GM19238 (cell line): ENCODE data around the gene HOXD10.

ENCODE experiments used
- DNase-seq: peaks from one replicate; pipeline ENCODE4 v3.0.0; 2011; ENCODE audit warnings: low spot score; ENCODE audit not compliant: insufficient read length

The HOXD10 gene

GRCh38 chr2:176150584-176151441, 34.2 kb downstream of the HOXD10 start:
- no peak for DNase-seq

GRCh38 chr2:176151442-176152287, 35.1 kb downstream of the HOXD10 start, which contains the start of gene HOXD4:
HOXD4 (plus strand) TSS chr2:176151550; CDS start chr2:176151634, 84 bp downstream.
- no peak for DNase-seq

- no peak for DNase-seq
These were observed 36.0 kb downstream of the HOXD10 start for GRCh38 chr2:176152350-176153181.

- DNase-seq: no peak
These were observed 38.1 kb downstream of the HOXD10 start for GRCh38 chr2:176154576-176155252.

GRCh38 chr2:176155356-176156044, 38.9 kb downstream of the HOXD10 start:
- no peak for DNase-seq

- no peak for DNase-seq
These were observed 39.8 kb downstream of the HOXD10 start for GRCh38 chr2:176156301-176156806.

GRCh38 chr2:176156807-176157498, 40.4 kb downstream of the HOXD10 start, which contains the start of gene HOXD3:
HOXD3 (plus strand) TSS chr2:176157307; CDS start chr2:176169115, 11,808 bp downstream.
- DNase-seq: no peak

GRCh38 chr2:176157499-176158185, 41.1 kb downstream of the HOXD10 start:
- DNase-seq: no peak

- no peak for DNase-seq
These were observed 41.6 kb downstream of the HOXD10 start for GRCh38 chr2:176158186-176158591.

GRCh38 chr2:176158855-176159662, 42.5 kb downstream of the HOXD10 start:
- no peak for DNase-seq

- DNase-seq: no peak
These were observed 43.2 kb downstream of the HOXD10 start for GRCh38 chr2:176159663-176160250.

- DNase-seq: no peak
These were observed 43.8 kb downstream of the HOXD10 start for GRCh38 chr2:176160251-176160985.

GRCh38 chr2:176160986-176161824, 44.6 kb downstream of the HOXD10 start:
- DNase-seq: no peak

GRCh38 chr2:176161825-176162626, 45.4 kb downstream of the HOXD10 start:
- no peak for DNase-seq
